ENCODE results near the gene DMD.

Gene DMD

DNA sequence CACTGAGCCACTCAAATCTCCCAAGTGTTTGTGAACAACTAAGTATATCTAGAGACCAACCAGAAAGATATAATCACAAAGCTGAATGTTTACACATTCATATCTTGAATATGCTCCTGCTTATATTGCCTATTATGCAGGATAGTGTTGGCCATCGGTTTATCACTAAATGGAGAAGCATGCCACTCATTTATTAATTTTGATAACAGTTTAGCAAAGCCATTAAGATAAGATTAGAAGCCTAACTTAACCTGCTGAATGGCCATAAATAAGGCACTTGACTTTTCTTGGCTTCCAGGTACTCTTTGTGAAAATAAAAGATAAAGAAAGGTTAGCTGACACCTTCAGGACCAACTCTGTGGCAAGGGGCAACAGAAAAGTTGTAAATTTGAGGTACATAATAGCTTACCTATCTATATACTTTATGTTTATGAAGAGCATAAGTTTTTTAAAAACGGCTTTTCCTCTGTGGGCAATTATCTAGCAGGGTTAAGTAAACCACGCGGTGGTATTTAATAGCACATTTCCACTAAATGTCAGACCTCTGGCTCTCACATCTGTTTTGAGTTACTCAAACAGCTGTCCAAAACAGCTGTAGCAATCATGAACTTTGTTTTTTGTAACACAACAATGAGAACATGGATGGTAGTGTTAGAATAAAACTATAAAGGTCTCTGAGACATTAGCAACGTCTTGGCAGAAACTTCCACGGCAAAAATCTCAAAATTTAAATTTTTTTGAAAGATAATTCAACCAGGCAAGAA, 2080.7 kb downstream of the DMD start:
- no peak for DNase-seq

DNA sequence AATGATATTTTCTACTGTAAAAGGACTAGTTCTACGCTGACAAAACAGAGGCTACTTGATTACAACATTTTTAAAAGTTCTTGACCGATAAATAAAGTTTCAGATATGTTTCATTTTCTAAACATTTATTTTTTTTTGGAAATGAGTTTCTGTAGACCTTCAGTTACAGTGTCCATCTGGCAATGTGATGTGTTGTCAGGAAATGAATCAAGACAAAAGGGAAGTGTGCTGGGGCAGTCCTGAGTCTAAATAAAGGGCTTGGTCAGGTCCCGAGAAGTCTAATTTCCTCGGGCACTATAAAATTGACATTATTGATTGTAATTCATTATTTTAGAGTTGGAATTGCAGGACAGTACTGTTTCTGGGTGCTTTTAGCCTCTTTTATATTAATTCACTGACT, 2082.5 kb downstream of the DMD start:
- DNase-seq = no peak

DNA sequence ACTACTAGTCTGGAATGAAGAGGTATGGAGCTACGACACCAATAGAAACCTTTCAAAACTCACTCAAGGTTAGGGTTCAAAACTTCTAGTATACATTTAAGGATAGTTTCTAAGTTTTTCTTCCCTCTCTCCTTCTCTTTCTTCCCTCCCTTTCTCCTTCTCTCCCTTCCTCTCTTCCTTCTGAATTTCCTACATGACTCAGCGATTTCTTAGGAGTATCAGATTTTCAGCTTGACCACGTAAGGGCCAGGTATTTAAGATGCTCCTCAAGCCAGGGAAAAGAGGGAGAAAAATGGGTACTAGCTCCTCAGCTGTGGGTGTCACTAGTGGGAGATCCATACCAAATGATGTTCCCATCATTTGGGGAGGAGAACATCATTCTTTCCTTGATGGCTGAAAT, 2083.6 kb downstream of the DMD start:
- no peak for DNase-seq

DNA sequence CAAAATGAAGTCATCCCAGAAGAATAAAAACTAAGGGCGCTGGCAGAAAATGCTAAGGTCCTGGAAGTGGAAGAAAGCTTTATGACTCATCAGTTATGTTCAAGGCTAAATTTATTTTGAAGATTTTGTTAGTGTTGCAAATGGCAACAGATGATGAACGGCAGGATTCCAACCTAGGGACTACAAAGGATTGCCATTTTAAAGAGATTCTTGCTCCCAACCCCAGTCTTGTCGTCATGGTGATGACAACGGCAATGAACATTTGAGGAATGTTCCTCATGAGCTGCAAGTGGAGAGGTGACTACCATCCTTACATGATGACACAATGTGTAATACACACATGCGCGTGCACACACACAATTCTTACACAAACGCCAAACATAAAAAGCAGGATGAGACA, 2085.1 kb downstream of the DMD start:
- peak; percentile 0 for DNase-seq

DNA sequence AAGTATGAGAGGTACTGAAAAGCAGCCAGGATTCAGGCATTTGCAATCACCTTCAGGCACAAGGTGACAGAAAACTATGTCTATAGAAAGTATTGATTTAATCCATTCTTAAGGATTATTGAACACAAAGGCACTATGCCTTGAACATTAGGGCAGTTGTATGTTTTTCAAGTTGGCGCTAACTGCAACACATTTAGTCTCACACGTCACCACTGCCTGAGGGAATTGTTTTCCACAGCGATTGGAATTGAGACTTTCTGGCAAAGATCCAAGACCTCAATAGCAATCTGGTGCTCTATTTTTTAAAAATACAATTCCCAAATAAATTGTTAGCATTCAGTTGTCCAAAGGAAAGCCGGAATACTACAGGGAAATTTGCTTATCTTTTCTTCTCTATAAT, 2086.8 kb downstream of the DMD start:
- no peak for DNase-seq

DNA sequence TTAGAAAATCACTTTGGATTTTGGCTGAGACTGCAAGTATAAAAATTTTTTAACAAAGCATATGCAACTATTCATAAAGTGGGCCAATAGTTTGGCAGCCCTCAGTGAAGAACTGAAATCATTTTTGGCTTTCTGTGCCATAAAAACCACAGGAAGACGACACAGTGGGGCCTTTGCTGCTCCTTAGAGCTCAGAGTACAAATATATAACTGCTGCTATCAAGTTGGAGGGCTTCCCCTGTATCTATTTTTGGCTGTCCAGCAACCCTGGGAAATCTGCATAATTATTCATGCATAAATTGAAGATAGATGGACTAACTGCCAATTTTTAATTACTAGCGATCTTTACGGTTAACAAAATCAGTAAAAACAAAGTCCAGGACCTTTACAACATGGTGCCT, 2088.0 kb downstream of the DMD start:
- no peak for DNase-seq

DNA sequence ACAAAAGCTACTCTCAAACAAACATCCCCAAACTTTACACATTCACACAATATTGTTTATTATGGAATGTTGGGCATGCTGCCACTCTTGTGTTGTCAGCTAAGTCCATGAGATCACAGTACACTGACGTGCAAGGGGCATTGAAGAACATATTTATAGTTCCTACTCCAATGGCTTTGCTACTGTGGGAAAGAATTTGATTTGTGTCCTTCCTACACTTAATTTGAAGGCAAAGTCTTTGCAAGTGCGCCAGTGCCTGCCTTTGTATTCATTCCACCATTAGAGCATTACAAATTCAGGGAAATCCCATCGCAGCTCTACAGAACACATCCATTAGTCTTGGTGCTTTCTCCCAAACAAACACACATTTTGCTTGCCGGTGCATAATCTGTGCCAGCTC, 2094.1 kb downstream of the DMD start:
- DNase-seq = no peak

DNA sequence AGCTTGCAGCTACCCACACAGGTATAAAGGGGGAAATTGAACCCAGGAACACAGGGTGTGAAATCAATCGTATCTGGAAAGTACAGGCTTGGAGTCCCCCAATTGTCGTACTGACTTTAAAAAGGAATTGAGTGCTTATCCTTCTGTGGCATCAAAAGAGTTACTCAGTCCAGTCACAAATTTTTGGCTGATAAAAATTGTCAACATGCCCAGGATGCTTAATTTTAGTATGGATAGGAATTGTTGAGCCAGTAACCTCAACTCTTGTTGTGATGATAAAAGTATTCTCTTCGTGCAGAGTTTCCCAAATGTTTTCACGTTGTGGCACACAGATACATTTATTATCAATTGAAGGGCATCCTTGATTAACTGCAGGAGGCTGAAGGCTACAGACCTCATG, 2096.0 kb downstream of the DMD start:
- no peak for DNase-seq

DNA sequence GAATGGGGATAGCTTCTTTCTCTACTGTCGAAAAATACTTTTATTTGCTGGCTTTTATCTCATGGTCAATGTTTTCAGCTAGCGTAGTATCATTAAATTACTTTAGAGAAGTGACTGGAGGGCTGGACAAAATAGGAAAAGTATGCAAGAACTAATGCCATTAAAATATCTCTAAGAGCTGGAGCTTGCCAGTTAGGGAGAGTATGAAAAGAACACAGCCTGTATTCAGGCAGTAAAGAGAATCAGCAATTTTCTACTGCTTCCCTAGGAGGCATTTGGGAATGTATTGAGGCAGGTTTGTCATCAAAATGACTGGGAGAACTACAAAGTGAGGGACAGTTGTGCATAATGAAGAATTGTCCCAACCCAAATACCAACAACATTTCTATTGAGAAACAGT, 2096.5 kb downstream of the DMD start:
- no peak for DNase-seq

DNA sequence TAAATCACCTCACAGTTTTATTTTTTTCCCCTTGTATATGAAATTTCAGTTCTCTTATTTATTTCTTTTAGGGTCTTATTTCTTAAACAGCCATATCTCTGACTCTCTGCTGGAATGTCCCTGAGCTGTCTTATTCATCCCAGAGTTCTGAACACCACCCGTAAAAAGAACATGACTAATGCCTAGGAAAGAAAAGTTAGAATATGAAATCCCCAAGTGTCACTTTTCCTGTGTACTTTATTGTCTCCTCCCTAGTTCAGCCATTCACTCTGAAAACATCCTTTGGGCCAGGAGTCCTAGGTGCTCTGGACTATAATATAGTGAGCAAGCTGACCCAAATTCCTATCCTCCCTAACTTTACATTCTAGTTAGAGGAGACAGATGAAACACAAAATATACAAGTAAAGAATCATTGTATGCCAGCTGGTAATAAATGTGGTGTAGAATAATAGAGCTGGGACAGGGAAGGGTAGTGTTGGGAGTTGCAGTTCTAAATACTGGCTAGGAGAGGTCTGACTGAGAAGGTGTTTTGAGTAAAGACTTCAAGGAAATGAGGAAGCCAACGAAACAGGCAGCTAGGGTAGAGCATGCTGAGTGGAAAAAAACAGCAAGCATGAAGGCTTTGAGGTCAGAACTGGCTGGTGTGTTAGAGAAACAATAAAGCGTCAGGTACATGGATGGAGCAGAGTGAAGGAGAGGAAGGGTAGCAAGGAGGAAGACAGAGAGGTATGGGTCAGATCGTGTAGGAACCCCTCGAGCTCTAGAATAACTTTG, 2098.9 kb downstream of the DMD start:
- no peak for DNase-seq

DNA sequence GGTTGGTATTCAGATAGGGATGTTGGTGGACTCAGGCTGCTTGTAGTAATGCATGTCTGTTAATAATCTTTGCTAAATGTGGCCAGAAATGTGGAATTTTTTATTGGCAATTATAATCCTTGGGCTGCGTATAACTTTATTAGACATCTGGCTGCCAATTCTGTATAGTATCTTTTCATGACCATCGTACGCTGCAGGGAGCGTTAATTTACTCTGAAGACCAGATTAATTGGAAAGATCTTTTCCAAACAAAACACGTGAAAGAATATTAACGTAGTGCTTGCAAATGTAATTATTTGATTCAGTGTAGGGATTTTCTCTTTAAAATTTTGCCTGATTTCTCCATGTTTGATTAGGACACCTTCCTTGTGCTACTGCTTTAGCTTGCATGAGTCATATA, 2100.7 kb downstream of the DMD start:
- DNase-seq = no peak

DNA sequence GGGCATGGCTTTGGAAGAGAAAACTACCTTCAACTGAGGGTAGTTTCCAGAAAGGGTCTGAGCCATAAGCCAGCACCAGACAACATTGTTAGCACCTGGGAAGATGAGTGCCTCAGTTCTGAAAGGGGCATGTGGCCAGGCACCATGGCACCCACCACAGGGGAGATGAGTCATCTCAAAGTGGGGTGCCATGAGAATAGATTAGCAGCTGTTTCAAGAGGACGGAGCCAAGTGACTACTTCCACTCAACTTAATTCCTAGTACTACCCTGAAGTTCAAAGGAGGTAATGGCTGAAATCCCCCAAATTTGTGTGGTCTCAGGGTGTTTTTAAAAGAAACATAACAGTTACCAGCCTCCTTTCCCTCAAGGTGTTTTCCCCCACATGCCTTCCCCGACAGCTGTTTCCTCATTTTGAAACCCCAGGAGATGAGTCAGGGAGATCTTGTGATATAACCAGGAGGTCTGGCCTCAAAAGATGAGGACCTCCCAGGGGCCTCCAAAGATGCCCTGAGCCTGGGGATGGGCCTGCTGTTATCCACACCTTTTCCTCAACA, 2111.7 kb downstream of the DMD start:
- DNase-seq = no peak

DNA sequence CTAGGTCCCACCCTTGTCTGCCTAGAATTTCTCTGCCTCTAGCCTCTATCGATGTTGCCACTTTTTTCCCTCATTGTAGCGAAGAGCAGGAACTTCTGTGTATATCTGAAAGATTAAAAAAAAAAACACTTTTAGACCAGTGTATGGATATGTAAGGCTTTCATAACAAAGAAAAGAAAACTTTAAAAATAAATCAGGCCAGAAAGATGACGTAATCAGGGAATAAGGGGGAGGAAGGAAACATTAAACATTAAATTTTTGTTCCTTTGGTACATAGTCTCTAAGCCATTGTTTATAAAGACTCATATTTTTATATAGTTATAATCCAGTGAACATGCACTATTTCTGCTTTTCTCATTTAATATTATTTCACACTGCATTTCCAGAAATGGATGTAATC, 2113.3 kb downstream of the DMD start:
- no peak for DNase-seq

DNA sequence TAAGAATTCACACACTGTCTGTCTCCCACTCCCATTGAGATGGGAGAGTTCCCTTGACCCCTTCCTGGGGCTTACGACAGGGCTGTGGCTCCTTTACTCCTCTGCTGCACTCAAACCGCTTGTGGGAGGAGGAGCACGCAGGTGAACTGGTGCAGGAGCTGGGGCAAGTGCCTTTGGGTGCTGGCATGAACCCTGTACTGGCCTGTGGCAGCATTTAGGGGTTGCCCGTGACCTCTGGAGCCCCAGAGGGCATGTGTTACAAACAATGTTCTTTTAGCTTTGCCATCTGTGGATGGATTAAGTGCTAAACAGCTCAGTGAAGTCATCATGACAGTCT, 2117.7 kb downstream of the DMD start:
- no peak for DNase-seq

DNA sequence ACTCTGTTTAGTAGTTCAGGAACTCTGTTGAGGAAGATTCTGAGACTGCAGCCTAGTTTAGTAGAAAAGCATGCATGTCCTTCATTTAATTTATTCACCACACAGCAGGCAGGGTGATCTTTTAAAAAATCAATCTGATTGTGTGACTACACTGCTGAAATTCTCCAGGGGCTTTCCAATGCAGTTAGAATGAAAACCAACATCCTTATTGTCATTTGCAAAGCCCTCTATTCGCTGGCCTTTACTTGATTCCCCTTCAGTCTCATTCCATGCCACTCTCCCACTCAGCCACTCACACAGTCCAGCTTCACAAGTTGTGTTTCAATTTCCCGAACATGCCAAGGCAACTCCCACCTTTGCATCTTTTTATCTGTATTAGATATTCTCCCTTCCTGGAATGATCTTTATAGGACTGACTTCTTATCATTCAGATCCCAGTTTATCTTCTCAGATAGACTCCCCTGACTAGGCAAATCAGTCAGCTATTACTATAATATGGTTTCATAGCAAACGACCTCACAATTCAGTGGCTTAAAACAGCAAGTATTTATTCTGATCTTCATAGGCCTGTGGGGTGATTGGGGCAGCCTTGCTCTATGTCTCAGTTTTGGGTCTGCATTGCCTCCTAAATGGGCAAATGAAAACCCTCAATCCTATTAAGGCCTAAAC, 2118.2 kb downstream of the DMD start:
- DNase-seq = no peak

DNA sequence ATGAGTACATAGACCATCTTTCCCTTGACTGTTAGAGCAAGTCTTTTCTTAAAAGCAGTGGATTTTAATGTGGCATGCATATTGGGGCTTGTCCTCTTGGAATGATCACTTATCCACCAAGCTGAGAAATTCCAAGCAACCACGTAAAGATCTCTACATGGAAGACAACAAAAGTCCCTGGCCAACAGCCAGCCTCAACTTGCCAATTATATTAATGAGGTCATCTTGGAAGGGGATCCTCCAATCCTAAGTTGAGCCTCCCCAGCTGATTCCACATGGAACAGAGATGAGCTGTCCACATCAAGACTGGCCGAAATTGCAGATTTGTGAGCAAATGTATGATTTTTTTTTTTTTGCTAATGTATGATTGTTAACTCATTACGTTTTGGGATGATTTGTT, 2118.9 kb downstream of the DMD start:
- DNase-seq = no peak

DNA sequence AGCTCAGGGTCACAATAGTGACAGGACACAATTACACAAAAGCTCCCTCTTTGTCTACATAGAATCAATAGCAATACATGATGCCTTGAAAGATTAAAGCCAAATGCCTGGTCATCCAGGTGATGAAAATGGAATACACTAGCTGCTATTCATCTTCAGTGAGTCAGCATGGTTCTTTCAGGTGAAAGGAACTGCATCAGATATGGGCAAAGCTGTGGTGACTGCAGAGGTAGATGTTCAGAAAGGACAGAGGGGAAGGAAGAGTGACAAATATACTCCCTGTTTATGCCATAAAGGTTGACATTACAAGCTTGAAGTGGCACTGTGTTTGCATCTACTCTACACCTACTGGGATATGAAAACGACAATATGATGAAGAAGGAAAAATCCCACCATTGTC, 2119.5 kb downstream of the DMD start:
- DNase-seq = no peak

DNA sequence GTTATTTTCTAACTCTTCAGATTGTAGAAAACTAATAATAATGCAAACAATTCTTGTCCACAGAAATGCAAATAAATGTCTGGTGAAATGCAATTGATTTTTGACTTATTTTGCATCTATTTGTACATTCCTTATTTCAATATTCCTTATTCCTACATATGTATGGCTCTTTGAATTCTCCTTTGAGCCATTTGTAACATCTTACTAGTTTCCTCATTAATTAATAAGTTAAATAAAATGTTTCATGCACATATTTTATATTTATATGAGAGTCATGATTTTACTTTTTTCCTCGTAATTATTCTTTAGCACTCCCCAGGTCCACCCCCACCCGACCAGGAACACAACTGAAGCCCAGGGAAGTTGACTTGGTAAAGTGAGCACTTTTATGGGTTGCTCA, 2136.8 kb downstream of the DMD start:
- no peak for DNase-seq

DNA sequence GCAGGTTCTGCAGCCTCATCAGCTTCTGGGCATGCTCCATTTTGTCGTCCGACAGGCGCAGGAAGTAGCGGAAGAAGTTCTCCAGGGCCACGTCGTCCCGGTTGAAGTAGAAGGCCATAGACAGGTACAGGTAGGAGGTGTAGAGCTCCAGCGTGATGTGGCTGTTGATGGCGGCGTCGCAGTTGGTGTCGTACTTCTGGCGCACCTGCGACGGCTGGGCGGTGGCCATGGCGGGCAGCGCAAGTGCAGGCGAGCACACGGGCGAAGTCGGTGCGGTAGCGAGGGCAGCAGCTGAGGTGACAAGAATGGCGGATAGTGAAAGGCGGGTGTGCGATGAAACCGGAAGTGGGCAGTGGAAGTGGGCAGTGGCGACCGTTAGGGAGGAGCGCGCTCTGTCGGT, 2139.6 kb downstream of the DMD start, which contains the start of gene FTHL17:
FTHL17 (minus strand) TSS at position 317 of the 400 bp plus-strand sequence; CDS start at position 229, 88 bp downstream.
- no peak for DNase-seq

DNA sequence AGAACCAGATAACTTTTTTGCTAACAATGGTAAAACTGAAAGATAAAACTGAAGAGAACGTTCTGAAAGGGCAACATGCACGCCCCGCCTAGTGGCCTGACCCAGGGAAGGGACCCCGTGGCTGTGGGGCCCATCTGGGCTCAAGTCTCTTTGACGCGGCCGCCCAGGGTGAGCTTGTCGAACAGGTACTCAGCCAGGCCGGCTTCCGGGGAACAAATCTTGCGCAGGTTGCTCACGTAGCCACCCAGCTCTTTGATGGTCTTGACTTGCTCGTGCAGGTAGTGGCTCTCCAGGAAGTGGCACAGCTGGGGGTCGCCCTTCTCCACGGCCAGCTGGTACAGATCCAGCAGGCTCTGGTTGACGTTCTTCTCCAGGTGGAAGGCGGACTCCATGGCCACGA, 2140.1 kb downstream of the DMD start:
- no peak for DNase-seq

DNA sequence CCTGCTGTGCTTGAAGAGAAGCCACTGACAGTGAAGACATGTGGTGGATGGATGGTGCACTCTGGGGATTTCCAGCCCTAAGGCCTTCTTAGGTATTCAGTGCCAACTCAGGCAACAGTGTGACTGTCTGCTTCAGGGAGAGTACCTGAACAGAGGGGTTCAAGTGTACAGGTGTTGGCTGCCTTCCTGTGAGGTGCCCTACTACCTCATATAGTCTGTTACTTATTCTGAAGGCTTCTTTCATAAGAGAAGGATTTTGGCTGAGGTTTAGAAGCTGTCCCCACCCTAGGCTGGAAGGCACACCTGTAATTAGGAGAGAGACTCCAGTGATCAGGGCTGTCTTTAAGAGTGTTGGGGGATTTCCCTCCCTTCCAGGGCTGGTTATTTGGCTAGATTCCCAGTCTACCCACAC, 2141.3 kb downstream of the DMD start:
- no peak for DNase-seq

Data from EL (cell line).